Frontal cortex (tissue), 4 donors: ENCODE measurements around the gene C1orf21. TPM values are rescaled to one million over a fixed set of nuclear protein-coding genes. Genes with fewer than 3 reads are reported as not detected.

ENCODE experiments used
- DNase-seq, 2 donors: peaks; one replicate each; pipeline ENCODE4 v3.0.0; 2012; ENCODE audit warnings: low spot score in 2 of 2
- FAIRE-seq: peaks from 2 replicates; lab custom pipeline; 2012; peaks lifted over from hg19 to GRCh38; lab: Jason Lieb, UNC
- total RNA-seq: library from RNA; depleted of rRNA; stranded (reverse); fragments of >200 nt; gene quantifications from one replicate; pipeline ENCODE4 v1.2.3, GENCODE V29; 2014
- donor health status: control.
- donor health status: control.
- donor health status: control.

The C1orf21 gene
- total RNA-seq, 1 donor from 2014 or later, result 24.9 TPM

DNA sequence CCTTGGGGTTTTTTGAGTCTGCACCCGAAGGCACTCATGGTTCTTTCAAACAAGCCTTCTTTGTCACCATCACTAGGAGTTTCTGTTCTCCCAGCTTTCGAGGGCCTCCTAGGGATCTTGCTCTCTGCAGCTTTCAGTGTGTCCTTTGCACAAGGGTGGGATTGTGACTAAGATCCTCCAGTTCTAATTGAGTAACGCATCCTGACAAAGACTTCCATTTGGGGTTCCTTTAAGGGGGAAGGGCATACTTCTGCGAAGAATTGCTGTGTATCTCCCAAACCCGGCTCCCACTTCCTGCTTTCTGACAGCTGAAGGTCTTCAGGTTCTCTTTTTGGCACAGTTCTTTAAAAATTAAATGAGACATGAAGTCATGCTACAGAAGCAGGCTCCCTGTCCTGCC, 228.5 kb downstream of the C1orf21 start:
- FAIRE-seq (no peak), DNase-seq (no peak)

DNA sequence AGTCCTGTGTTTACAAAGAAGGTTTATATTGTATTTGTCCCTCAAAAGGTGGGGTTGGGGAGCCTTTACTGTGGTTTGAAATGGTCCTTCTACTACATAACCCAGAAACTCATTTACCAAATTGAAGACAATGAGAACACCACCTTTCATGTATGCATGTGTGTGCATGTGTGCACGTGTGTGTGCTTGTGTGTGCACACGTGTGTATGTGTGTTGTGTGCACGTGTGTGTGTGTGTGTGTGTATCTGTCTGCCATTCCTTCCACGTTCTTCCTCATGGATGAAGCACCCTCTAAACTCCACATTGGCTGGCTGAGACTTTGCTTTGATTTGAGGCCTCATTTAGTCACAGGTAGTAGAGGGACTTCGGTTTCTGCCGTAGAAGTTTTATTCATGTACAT, 229.7 kb downstream of the C1orf21 start:
- DNase-seq, result no peak
- no peak for FAIRE-seq

DNA sequence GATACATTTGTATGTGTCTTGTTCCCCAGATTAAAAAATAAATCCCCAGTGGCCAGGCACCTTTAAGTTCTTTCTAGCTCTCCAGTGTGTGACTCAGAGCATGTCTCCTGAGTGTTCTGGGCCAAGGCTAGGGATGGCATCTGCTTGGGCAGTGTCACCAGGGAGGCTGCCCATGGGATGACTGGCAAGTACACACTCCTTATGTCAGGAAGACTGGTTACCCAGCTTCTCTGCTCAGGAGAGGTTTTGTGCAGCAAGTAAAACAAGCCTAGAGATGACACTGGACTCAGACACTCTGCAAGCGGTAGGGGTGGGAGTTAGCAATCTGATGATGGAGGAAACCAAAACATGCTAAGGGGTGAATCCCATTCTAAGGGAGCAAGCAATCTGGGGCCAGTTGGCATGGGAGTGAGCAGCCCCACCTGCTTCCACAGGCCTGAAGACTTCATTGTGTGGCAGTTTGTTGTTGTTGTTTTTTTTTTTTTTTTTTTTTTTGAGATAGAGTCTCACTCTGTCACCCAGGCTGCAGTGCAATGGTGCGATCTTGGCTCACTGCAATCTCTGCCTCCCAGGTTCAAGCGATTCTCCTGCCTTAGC, 230.7 kb downstream of the C1orf21 start:
- FAIRE-seq, result no peak
- no peak for DNase-seq

DNA sequence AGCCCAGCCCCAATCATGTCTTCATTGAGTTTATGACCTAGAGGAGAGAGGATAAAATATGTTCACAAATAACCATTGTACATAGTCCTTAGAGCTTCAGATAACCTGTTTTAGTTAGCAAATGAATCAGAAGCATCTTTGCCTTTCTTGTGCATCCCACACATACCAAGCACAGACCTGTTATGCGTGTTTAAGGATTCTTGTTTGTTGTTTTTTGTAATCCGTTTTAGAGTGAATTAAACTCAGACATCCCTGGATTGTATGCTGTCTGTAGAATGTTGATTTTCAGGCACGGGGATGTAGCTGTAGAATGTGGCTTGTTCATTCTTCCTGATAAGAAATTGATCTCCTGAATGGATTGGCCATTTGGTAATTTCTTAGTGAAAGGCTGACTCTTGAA, 232.0 kb downstream of the C1orf21 start:
- DNase-seq (no peak), FAIRE-seq (no peak)

DNA sequence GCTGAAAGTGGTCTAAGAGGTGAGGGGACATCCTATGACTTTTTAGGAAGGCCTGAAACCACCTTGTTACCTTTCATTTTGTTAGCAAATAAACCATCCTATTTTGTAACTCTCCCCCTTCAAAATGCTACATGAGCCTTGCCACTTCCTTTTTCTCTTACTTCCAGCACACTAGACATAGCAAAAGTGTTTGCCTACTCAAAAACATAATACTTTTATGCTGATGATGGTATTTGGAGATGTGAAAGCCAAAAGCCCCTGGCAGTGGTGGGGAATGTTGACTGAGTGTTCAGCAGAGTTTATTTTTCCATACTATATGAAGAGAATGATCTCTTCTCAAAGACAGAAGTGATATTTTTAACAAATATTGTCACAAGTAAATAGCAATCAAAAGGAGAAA, 233.6 kb downstream of the C1orf21 start:
- FAIRE-seq (no peak), DNase-seq (no peak)

DNA sequence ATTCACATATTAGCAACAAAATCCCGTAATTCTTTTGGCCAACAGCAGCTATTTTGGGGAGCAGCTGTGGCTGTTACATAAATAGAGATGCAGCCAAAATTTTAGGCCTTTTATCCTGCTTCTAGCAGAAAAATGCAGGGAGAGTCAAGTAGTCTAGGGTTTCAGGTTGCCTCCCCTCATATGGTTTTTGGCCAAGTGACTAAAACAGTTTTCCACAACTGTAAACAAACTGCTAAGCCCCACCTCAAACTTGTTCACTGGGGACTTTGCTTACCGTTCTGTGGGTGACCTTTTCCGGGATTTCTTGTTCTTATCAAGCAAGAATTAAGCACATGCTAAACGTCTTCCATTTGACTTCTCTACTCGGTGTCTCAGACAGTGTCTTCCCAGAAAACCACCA, 234.4 kb downstream of the C1orf21 start:
- DNase-seq (no peak), FAIRE-seq (no peak)

DNA sequence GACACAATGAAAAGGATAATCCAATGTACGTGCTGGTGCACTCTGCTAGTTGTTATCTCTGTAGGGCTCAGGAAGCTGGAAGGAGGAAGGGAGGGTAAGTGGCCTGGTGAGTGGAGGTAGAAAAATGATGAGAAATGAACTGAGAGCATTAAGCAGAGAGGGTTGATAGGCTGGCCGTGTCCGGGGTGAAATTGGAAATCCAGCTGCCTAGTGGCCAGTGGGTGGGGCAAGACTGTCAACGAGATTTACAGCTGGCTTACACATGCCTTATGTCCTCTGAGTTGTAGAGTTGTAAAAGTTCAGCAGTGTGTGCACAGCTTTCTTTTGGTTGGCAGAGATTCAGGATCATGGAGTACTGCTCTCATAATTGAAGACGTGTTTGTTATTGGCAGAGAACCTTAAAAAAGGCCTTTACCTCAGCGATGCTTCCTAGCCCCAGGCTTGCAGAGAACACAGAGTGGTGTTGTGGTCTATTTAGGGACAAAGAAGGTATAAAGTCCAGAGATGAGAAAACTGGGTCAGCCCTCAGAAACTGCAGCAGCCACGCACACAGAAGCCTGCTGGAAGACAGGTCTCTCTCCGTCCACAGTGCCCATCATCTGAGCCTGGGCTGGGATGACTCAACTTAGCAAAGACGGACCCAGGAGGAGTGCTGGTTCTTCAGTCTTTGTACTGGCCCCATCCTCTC, 235.5 kb downstream of the C1orf21 start:
- DNase-seq (no peak), FAIRE-seq (no peak)

DNA sequence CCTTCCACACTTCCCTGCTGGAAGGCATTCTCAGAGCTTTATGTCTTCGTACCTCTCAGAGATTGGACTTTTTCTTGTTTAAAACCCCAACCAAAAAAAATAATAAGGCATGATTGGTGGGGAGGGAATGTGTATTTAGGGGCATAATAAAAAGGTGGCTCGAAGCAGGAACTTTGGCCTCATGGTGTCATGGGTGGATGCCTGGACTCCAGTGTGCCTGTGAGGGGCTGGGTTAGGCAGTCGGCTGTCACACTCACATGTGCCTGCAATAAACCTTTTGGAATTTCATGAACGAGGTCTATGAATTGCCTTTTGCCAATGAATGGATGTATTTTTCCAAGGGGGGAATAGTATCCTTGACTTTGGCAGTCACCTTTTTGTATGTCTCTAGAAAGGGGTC, 236.6 kb downstream of the C1orf21 start:
- FAIRE-seq (no peak), DNase-seq (no peak)

DNA sequence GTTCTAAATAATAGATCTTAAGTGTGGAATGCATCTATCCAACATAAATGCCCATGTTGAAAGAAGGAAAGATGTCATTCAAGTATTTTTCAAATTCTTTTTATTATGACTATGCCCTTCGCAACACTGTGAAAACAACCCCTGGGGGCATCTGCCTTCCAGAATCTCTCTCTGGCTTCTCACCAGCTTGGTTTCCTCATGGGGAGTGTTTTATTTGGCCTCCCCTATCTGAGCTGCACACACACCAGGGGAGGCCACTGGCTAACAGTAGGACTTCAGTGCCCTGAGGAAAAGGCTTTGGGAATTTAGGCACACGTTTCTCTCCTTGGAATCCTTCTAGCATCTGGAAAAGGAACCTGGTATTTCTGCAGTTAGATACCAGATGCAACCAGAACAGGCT, 237.2 kb downstream of the C1orf21 start:
- FAIRE-seq (no peak), DNase-seq (no peak)

DNA sequence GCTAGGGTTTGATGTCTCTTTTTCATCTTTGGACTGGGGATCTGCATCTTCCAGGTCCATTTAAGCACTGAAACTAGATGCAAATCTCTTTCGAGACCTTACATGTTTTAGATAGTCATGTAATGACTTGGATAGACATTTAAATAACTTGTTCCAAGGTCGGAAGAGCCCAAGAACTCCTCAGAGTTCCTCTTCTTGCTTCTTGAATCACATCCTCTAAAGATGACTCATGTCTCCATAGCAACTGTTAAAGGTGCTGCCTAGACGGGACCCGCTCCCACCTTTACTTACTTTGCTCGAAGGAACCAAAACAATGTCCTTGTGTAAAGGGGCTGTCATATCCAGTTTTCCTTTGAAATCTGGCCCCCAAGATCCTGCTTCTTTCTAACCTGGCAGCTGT, 237.8 kb downstream of the C1orf21 start:
- DNase-seq (no peak), FAIRE-seq (no peak)

DNA sequence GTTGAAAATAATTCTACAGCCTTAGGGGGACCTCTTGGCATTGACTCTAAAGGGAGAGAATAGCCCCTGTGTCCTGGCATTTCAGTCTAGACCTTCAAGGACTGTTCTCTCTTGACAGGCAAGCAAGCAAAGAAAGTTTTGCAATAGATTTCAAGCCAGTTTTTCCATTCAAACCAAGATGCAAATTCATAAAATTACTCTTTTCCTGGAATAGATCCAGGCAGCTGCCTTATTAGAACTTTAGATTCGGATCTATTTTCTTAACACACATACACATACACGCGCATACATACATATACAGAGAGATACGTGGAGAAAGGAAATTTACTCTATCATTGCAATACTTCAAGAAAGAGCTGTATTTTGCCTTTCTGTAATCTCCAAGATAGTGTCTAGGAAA, 238.4 kb downstream of the C1orf21 start:
- no peak for FAIRE-seq
- no peak for DNase-seq

DNA sequence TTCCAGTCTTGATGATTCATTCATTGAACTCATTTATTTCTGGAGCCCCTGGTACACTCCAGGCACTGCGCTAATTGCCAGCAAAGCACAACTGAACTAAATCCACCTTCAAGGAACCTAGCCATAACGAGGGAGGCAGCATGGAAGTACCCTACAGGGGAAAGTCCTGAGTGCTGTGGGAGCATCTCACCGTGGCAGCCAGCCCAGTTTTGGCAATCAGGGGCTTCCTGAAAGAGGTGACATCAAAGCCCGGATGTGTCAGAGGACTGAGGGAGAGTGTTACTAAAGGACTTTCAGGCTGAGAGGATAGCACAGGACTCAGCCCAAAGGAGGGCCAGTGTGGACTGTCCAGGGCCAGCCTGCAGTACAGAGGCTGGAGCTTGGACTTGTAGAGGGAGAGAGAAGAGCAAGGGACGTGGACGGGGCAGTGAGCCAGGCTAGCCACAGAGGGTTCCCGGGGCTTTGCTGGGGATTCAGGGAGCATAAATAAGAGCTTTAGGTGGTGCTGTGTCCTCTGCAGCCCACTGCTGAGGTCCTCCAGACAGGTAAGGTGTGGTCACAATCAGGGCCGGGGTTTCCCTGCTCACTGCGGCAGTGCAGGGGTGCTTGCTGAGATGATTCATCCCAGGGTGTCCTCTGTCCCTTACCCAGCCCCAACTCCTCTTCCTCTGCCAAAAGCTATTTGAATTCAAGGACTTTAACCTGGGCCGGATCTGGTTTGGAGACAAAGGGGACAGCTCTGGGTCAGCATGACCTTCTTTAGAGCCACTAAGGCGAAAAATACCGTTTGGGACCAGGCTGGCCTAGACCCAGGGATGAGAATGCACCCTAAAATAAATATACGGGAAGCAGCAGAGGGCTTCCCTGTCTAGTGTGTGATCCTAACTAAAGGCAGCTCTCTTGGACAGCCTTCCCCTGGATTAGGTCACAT, 239.5 kb downstream of the C1orf21 start:
- FAIRE-seq (no peak), DNase-seq (no peak)

DNA sequence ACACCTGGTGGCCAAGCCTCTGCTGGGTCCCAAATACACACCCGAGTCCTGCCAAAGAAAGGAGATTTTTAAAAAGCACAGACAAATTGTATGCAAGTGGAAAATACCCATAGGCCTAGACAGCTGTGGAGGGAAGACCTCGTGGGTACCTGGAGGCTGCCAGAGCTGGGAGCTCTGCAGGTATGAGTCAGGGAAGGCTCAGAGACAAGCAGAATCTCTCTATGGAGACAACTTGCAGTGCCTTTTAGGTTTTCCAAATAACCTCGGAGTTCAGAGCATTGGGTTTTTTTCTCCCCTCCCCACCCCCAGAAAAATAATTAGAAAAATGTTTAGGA, 240.1 kb downstream of the C1orf21 start:
- no peak for FAIRE-seq
- no peak for DNase-seq

DNA sequence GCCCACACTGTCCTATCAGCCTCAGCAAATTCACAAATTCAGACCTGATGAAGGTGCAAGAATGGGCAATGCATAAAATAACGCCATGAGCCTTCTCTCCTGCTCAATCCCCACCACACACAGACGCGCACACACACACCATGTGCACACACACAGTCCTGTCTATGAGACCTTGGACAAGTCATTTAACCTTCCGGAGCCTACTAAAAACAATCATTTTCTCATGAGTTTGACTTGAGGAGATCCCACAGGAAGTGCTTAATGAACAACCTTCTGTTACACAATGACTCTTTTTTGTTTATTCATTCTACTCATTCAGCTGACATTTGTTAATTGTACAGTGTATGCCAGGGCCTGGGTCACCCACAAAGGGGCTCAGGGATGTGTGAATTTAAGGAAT, 242.4 kb downstream of the C1orf21 start:
- FAIRE-seq, result no peak
- DNase-seq, result no peak

DNA sequence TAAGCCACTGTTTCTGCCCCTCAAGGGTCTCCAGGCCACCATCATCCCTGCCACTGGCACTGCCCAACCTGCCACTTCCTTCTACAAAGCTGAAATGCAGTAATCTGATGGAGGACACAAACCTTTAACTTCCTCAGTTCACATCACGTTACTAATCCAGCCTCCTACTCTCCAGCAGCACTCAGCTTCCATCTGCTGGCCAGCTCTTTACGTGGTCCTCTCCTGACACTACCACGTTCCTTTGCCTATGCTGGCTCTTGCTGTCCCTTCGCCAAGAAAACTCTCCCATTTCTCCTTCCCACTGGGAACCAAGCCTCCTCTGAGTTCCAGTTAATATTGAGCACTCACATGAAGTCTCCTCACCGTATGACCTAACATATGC, 243.8 kb downstream of the C1orf21 start:
- no peak for FAIRE-seq

DNA sequence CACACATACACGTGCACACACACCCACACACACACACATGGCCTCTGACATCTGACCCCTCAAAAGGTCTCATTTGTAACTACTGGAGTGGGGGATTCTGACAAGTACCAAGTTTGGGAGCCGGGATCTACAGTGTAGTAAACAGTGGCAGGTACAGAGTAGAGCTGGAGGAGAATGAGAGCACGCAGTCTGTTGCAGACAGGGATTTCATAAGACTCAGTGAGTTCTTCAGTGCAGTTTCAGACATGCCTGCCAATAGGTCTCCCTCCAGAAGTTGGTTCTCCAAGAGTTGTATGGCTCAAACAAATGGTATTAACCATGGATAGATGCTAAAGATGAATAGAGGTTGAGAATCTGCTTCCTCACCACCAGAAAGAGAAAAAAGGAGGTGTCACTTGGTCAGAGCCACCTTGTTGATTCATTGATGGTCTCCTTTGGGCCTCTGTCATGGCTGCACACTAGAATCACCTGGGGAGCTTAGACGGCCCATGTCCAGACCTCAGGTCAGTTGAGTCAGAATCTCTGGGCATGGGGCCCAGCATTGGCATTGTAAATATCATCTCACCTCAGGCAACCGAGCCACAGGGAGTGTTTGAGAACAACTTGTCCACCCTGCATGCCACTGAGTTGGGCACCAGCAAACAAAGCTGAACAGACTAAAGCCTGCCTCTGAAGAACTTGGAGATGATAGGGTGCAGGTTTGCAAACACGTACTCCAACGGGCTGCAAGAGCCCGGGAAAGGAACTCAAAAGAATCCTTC, 245.8 kb downstream of the C1orf21 start:
- FAIRE-seq (no peak), DNase-seq (no peak)

More for the DNA sequence above, 243.8 kb downstream of the C1orf21 start:
- DNase-seq, result no peak

DNA sequence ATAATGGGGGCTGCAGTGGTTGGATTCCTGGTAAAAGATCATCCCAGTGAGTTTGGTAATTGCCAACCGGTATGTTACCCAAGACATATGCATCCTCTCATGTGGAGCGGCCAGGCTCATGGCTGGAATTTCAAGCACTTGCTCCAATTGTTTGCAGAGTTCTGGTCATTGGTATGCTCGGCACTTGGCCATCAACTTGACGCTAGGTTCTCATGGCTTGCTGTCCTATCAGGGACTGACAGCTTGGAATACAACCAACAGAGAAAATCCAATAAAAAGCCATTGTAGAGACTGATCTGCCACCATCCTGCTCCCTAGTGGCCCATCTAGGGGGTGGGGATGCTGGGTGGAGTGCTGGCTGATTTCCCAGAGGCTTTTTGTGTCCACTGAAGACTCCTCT, 247.0 kb downstream of the C1orf21 start:
- DNase-seq (no peak), FAIRE-seq (no peak)

DNA sequence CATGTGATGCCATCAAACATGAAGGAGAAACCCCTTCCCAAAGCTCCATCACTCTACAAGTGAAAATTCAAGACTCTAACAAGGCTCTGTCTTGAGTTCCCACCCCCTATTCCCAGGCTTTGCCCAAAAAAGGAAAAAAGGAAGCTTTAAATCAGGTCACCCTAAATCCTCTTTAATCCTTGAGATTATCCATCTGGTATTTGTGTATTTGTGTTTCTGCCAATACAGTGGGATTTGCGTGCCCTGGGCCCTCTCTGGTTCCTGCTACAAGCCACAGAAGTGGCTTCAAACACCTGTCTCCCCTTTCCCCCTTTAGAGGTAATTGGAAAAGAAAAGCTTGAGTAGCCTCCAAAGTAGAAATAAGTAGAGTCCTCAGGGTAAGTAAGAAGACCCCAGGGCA, 247.5 kb downstream of the C1orf21 start:
- no peak for FAIRE-seq
- DNase-seq, result no peak

DNA sequence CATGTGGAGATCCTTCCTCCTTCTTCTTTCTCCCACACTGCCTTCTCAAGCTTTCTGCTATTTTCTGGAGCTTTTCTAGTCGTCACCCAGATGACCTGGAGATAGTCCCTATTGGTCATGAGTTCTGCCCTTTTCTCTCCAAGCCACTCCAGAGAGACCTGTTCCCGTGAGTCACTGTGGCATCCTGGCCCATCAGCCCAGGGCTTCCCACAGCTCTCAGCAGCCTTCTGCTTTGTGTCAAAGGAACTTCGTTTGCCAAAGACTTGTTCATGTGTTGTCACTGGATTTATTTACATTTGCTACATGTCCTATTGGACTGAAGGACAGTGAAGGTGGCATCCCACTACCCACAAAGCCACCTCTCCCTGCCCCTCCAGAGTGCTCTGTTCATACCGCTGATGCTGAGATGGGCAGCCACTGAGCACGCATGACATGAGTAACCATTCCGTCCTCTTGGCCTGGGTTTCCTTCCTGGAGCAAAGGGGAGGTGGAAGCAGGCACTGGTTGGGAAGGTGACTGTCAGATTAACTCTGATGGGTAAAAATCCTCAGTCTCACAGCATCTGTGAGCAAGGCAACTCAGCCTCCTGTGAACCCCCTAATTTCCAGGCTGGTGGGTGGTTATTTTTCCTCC, 248.6 kb downstream of the C1orf21 start:
- DNase-seq (no peak), FAIRE-seq (no peak)

DNA sequence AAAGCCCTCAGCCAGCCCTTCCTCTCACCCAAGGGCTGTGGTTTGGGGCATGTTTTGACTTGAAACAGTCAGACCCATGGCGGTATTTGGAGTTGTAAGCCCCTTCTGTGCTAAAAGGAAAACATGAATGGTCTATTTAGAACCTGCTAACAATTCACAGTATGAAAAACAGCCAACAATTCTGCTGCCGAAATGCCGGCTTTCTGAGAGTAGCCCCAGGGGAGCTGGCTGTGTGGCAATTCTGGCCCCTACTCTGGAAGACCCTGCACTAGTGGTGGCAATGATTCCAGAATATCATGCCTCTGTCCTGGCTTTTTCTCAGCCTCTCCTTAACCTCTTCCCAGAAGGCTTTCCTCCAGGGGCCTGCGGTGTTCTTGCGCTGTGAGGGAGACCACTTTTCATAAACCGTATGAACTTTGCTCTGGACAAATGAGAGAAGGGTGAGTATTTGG, 249.2 kb downstream of the C1orf21 start:
- DNase-seq (no peak), FAIRE-seq (no peak)
